C4-2B (cell line): ENCODE data around the gene TRIM41.
"Not testable (repeated sequence)": the region's sequence is repeated elsewhere in the genome, so short reads cannot be mapped to it uniquely, and the experiment has no call there.

ENCODE experiments used
- H3K27ac ChIP-seq: fragments of 450-650 bp; 2 replicates; pipeline ENCODE4 v1.5.1; 2017
- CTCF ChIP-seq: fragments of 450-650 bp; conservative IDR thresholded peaks from 2 replicates; pipeline ENCODE4 v1.5.1; 2017; ENCODE audit warnings: mild to moderate bottlenecking
- ZFX ChIP-seq: fragments of 450-650 bp; IDR thresholded peaks from 2 replicates; pipeline ENCODE4 v1.6.1; 2017

The TRIM41 gene

GRCh38 chr5:181271081-181271480, 48.0 kb downstream of the TRIM41 start:
- no peak overlapping the region for H3K27ac ChIP-seq
- TF ChIP-seq CTCF: no peak
- no peak for TF ChIP-seq ZFX

- not testable (repeated sequence) for H3K27ac ChIP-seq
These were observed 50.3 kb downstream of the TRIM41 start for GRCh38 chr5:181273433-181273744.

GRCh38 chr5:181280251-181280762, 57.2 kb downstream of the TRIM41 start:
- TF ChIP-seq ZFX: no peak
- TF ChIP-seq CTCF: no peak
- no peak overlapping the region; the same call in 1 of the 2 replicates for H3K27ac ChIP-seq

GRCh38 chr5:181281077-181281983, 58.2 kb downstream of the TRIM41 start:
- peak; percentile 53; the same call in 1 of the 2 replicates for TF ChIP-seq ZFX
- TF ChIP-seq CTCF: no peak
- peak overlapping the region; percentile 63 for H3K27ac ChIP-seq

GRCh38 chr5:181281984-181282316, 58.9 kb downstream of the TRIM41 start:
- no peak for TF ChIP-seq CTCF
- no peak for TF ChIP-seq ZFX
- H3K27ac ChIP-seq: no peak overlapping the region

GRCh38 chr5:181282415-181282814, 59.3 kb downstream of the TRIM41 start:
- H3K27ac ChIP-seq: not testable (repeated sequence)

GRCh38 chr5:181282874-181283273, 59.8 kb downstream of the TRIM41 start:
- H3K27ac ChIP-seq: no peak overlapping the region
- no peak for TF ChIP-seq ZFX
- no peak for TF ChIP-seq CTCF

GRCh38 chr5:181283347-181283746, 60.3 kb downstream of the TRIM41 start:
- no peak for TF ChIP-seq CTCF
- TF ChIP-seq ZFX: no peak
- no peak overlapping the region for H3K27ac ChIP-seq
